Coronary artery (tissue), 2 donors: Measurements from ENCODE around the gene MGAT2.
"Not testable (repeated sequence)": the region's sequence is repeated elsewhere in the genome, so short reads cannot be mapped to it uniquely, and the experiment has no call there.

Experiments used
- DNase-seq: peaks from one replicate; pipeline ENCODE4 v3.0.0-alpha.2; 2017; ENCODE audit warnings: low spot score
- H3K27ac ChIP-seq, 2 donors: fragments of 200-600 bp; sonication (generic); one replicate each; pipeline ENCODE4 v1.5.1; 2016 to 2019
- H3K4me3 ChIP-seq: fragments of 200-600 bp; sonication (generic); 2 replicates; pipeline ENCODE4 v1.5.1; 2016; ENCODE audit warnings: mild to moderate bottlenecking, moderate library complexity
- CTCF ChIP-seq: fragments of 200-600 bp; sonication (generic); IDR thresholded peaks from one replicate; pipeline ENCODE4 v1.5.1; 2019; ENCODE audit warnings: antibody characterized with exemption

The MGAT2 gene

GRCh38 chr14:49615776-49616175 is 4.8 kb upstream of the MGAT2 start:
- no peak for TF ChIP-seq CTCF
- Histone ChIP-seq H3K27ac (no peak overlapping the region), H3K4me3 (no peak overlapping the region)
- DNase-seq: no peak

- DNase-seq: no peak
- TF ChIP-seq CTCF: no peak
- H3K4me3 ChIP-seq: no peak overlapping the region
- H3K27ac ChIP-seq: no peak overlapping the region
Measured at GRCh38 chr14:49617852-49618519, 2.6 kb upstream of the MGAT2 start.

- H3K27ac ChIP-seq: peak overlapping the region in 1 of 2 donors; percentile 91
- not testable (repeated sequence) for DNase-seq
- peak overlapping the region; percentile 90 for H3K4me3 ChIP-seq
Measured at GRCh38 chr14:49619273-49619672, 1.3 kb upstream of the MGAT2 start.

- H3K4me3 ChIP-seq: peak overlapping the region; percentile 90
- peak overlapping the region; percentile 83 to 91 for H3K27ac ChIP-seq
- no peak for TF ChIP-seq CTCF
- no peak for DNase-seq
Measured at GRCh38 chr14:49619730-49620129, 869 bp upstream of the MGAT2 start.

GRCh38 chr14:49621114-49621881 is 699 bp downstream of the MGAT2 start:
- no peak for TF ChIP-seq CTCF
- DNase-seq: peak; percentile 81
- Histone ChIP-seq H3K4me3 (peak overlapping the region; percentile 90), H3K27ac (peak overlapping the region; percentile 83 to 91)

GRCh38 chr14:49622022-49622607 is 1.5 kb downstream of the MGAT2 start:
- Histone ChIP-seq H3K27ac (no peak overlapping the region), H3K4me3 (peak overlapping the region; percentile 90)
- no peak for DNase-seq
- no peak for TF ChIP-seq CTCF

GRCh38 chr14:49623387-49623786 is 2.8 kb downstream of the MGAT2 start:
- Histone ChIP-seq H3K27ac (no peak overlapping the region), H3K4me3 (no peak overlapping the region)
- TF ChIP-seq CTCF: no peak
- DNase-seq: no peak
